ENCODE data around the gene GSTM4.
A peak's percentile ranks its signal among the peaks of the same experiment; 100 is the strongest.

GRCh38 chr1:109640285-109640865 lies 15.5 kb upstream of the GSTM4 start:
- TF ChIP-seq CTCF (IDR thresholded peaks at IDR 0.05) = peak; percentile 57
- peak in 1 of 2 experiments; percentile 60; a peak in 4 of 5 replicates for TF ChIP-seq RAD21 (conservative IDR thresholded peaks at IDR 0.05 in 1 of 2, IDR thresholded peaks at IDR 0.05 in 1 of 2)
- no peak for TF ChIP-seq PBX3 (IDR thresholded peaks at IDR 0.05)
- no peak for TF ChIP-seq POLR2A (IDR thresholded peaks at IDR 0.05; ENCODE audit: low read length)
- no peak for TF ChIP-seq RFX5 (IDR thresholded peaks at IDR 0.05)
- TF ChIP-seq TP53 (CRISPR knock-in tag; IDR thresholded peaks at IDR 0.05) = no peak
- TF ChIP-seq EP300 (IDR thresholded peaks at IDR 0.05) = no peak
- no peak for TF ChIP-seq CBX2 (IDR thresholded peaks at IDR 0.05; ENCODE audit: borderline replicate concordance, low read depth)
- TF ChIP-seq JUN (IDR thresholded peaks at IDR 0.05) = no peak
- no peak for TF ChIP-seq BHLHE40 (IDR thresholded peaks at IDR 0.05; ENCODE audit: low read depth, low read length)
- TF ChIP-seq USF2 (IDR thresholded peaks at IDR 0.05) = no peak
- peak; percentile 50 for TF ChIP-seq SMC3 (IDR thresholded peaks at IDR 0.05)
- no peak for TF ChIP-seq JUNB (IDR thresholded peaks at IDR 0.05)
- TF ChIP-seq KDM5A (IDR thresholded peaks at IDR 0.05) = no peak
